Stomach (tissue), 9 donors: ENCODE measurements around the gene BCL6. TPM values are rescaled to one million over a fixed set of nuclear protein-coding genes. Genes with fewer than 3 reads are reported as not detected.

Experiments
- DNase-seq, 2 donors: peaks; one replicate each; pipeline versions ENCODE4 v3.0.0 to v3.0.0-alpha.2; 2013 to 2019
- H3K27ac ChIP-seq, 5 donors: fragments of 200-600 bp in 4 of 5; sonication (generic) in 4 of 5; one replicate each; pipeline ENCODE4 v1.5.1; 2013 to 2019; ENCODE audit warnings: mild to moderate bottlenecking in 1 of 5, moderate library complexity in 1 of 5
- H3K27me3 ChIP-seq, 3 donors: fragments of 200-600 bp; sonication (generic); one replicate each; pipeline ENCODE4 v1.5.1; 2017 to 2019; ENCODE audit warnings: mixed run types in 1 of 3
- H3K36me3 ChIP-seq, 4 donors: fragments of 200-600 bp; sonication (generic); 1 replicate in 3 of 4; 2 replicates in 1 of 4; pipeline ENCODE4 v1.5.1; 2016 to 2019
- H3K4me1 ChIP-seq, 4 donors: fragments of 200-600 bp; sonication (generic); one replicate each; pipeline ENCODE4 v1.5.1; 2016 to 2019
- H3K4me3 ChIP-seq, 4 donors: fragments of 200-600 bp; sonication (generic) in 3 of 4; one replicate each; pipeline ENCODE4 v1.5.1; 2016 to 2019; ENCODE audit warnings: mild to moderate bottlenecking in 1 of 4
- H3K9me3 ChIP-seq, 4 donors: fragments of 200-600 bp; sonication (generic); one replicate each; pipeline ENCODE4 v1.5.1; 2016 to 2019
- CTCF ChIP-seq, 7 experiments: fragments of 450-650 bp in 4 of 7; fragments of 200-600 bp in 3 of 7; sonication (generic) in 3 of 7; IDR thresholded peaks; one replicate each; pipeline ENCODE4 v1.5.1; 2016 to 2019; ENCODE audit warnings: antibody characterized with exemption in 7 of 7, control low read depth in 2 of 7, mild to moderate bottlenecking in 1 of 7
- EP300 ChIP-seq: sonication (generic); formaldehyde crosslinking; IDR thresholded peaks from one replicate; pipeline ENCODE4 v1.6.1; 2017; ENCODE audit warnings: antibody characterized with exemption
- POLR2A ChIP-seq, 4 donors: fragments of 450-650 bp; IDR thresholded peaks; one replicate each; pipeline ENCODE4 v1.6.1; 2016; ENCODE audit warnings: antibody characterized with exemption in 4 of 4, control low read depth in 2 of 4, mild to moderate bottlenecking in 1 of 4, moderate library complexity in 1 of 4
- POLR2AphosphoS5 ChIP-seq, 3 donors: sonication (generic); formaldehyde crosslinking; IDR thresholded peaks; one replicate each; pipeline ENCODE4 v1.6.1; 2016; ENCODE audit warnings: antibody characterized with exemption in 3 of 3
- WGBS, 5 donors: extraction: QIAGEN DNeasy Blood & Tissue Kit in 3 of 5; methylation state at CpG; one replicate each; pipeline versions ENCODE4 v1.1.5 to v1.1.7; 2013 to 2018; 5-methylcytosine and 5-hydroxymethylcytosine counted together
- intact Hi-C: fragments of 100-400 bp; cut with DNase I; formaldehyde crosslinking; loops from one replicate; pipeline ENCODE4 v1.15.1; 2023; ENCODE audit warnings: low total_unique reads
- polyA plus RNA-seq, 3 donors: library from polyadenylated mRNA; stranded (reverse); fragments of 200-250 nt; gene quantifications; one replicate each; pipeline ENCODE4 v1.2.3, GENCODE V29; 2013
- total RNA-seq, 5 donors: library from RNA; depleted of rRNA; stranded (reverse); fragments of >200 nt; gene quantifications; one replicate each; pipeline versions ENCODE4 v1.1.0 to v1.2.3, GENCODE V29; 2014 to 2016
- donor health status: healthy with polysubstance abuse.
- donor health status: Bipolar disorder and iron deficiency.
- donor health status: healthy.

BCL6 gene
- total and polyA plus RNA-seq, 8 donors, result 11.1 to 112 (median 37.7) TPM

DNA sequence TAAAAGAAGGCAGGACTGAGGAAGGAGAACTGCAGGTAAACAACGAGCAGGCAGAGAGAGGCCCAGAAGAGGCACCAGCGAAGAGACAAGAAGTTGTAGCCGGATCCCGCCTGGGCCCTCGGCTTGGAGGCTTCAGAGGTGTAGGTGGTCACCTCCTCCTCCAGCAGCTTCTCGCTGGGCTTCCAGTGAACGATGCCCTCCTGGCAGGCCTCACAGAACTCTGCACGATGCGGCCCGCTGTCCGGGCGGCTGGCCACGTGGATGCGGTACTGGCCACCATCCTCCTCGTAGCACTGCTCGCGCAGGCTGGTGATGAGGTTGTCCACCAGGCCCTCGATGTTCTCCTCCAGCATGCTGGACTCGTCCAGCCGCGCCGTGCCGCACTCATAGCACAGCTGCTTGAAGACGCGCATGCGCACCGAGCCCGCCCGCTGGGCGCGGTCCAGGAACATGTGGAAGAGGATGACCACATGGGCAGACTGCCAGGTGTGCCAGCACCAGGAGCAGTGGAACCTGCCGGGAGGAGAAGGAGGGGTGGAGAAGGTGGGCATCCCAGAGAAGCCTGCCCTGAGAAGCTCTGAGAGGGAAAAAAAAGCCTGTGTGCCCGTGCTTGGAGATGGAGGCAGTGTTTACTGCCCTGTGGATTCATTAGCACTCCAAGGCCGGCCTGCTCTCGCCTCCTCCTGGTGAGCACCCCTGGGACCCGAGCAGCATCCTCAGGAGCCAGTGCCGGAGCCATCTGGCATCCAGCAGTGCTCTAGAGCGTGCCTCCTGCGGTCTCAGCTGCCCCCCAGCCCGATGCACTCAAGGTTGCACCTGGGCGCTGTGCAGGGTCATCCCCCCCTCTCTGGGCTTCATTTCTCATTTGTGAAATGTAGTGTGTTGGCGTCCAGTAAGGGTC is 46.5 kb downstream of the BCL6 start:
- H3K9me3 ChIP-seq, result no peaks in the 10 kb centered on the region
- TF ChIP-seq EP300 (no peak), POLR2A (IDR thresholded peaks at IDR 0.05) (no peak), POLR2AphosphoS5 (IDR thresholded peaks at IDR 0.05) (no peak), CTCF (IDR thresholded peaks at IDR 0.05) (no peak)
- no peaks in the 10 kb centered on the region for H3K4me1 ChIP-seq
- peaks cover 0 to 6% (median 0%) of the 10 kb centered on the region in 3 donors for H3K27me3 ChIP-seq
- DNase-seq, result no peak
- H3K36me3 ChIP-seq, result no peaks in the 10 kb centered on the region
- H3K4me3 ChIP-seq, result no peak overlapping the region
- 89 to 94% (median 91%) methylated on average over 22 to 41 of the region's 42 CpGs for WGBS, 5 donors
- H3K27ac ChIP-seq, result no peak overlapping the region
- intact Hi-C loops, result no loop called here

GRCh38 chr3:187696021-187696420 is 49.2 kb downstream of the BCL6 start:
- TF ChIP-seq EP300 (no peak), CTCF (IDR thresholded peaks at IDR 0.05) (no peak), POLR2AphosphoS5 (IDR thresholded peaks at IDR 0.05) (no peak), POLR2A (IDR thresholded peaks at IDR 0.05) (no peak)
- Histone ChIP-seq H3K27ac (no peak overlapping the region), H3K4me1 (no peaks in the 10 kb centered on the region), H3K27me3 (peaks cover 0 to 13% (median 0%) of the 10 kb centered on the region in 3 donors), H3K9me3 (no peaks in the 10 kb centered on the region), H3K4me3 (no peak overlapping the region), H3K36me3 (no peaks in the 10 kb centered on the region)
- intact Hi-C loops, result no loop called here
- no peak for DNase-seq
- WGBS, 5 donors, result 36 to 59% (median 49%) methylated on average over 4 of the region's 4 CpGs

DNA sequence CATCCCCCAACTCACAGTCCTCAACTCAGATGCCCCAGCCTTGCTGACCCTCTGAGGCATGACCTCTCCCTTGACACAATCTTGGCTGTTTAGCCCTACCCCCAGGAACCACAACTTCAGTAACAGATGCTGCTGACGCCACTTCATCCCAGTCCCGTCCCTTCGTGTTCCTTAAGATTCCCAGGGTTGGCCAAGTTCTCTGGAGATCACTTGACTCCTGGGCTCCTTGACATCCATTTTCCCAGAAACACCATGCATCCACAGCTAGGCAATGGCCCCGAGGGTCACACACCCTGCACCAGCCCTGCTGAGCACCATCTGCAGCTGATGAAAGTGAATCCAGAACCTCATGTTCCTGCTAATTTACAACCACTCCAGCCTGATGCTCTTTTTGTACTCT is 49.8 kb downstream of the BCL6 start:
- 69 to 76% (median 72%) methylated on average over 4 of the region's 4 CpGs for WGBS, 5 donors
- TF ChIP-seq EP300 (no peak), CTCF (IDR thresholded peaks at IDR 0.05) (no peak), POLR2AphosphoS5 (IDR thresholded peaks at IDR 0.05) (no peak), POLR2A (IDR thresholded peaks at IDR 0.05) (no peak)
- peaks cover 0 to 13% (median 0%) of the 10 kb centered on the region in 3 donors for H3K27me3 ChIP-seq
- no peaks in the 10 kb centered on the region for H3K4me1 ChIP-seq
- H3K27ac ChIP-seq, result no peak overlapping the region
- intact Hi-C loops, result no loop called here
- no peaks in the 10 kb centered on the region for H3K36me3 ChIP-seq
- H3K4me3 ChIP-seq, result no peak overlapping the region
- no peak for DNase-seq
- H3K9me3 ChIP-seq, result no peaks in the 10 kb centered on the region

- intact Hi-C loops, result no loop called here
- no peak overlapping the region for H3K4me3 ChIP-seq
- H3K4me1 ChIP-seq, result no peaks in the 10 kb centered on the region
- peaks cover 0 to 13% (median 0%) of the 10 kb centered on the region in 3 donors for H3K27me3 ChIP-seq
- DNase-seq, result no peak
- H3K36me3 ChIP-seq, result no peaks in the 10 kb centered on the region
- no peak overlapping the region for H3K27ac ChIP-seq
- H3K9me3 ChIP-seq, result no peaks in the 10 kb centered on the region
- 51 to 83% (median 72%) methylated on average over 3 of the region's 3 CpGs for WGBS, 5 donors
- no peak for TF ChIP-seq EP300
- TF ChIP-seq CTCF (IDR thresholded peaks at IDR 0.05), result no peak
- TF ChIP-seq POLR2A (IDR thresholded peaks at IDR 0.05), result no peak
- no peak for TF ChIP-seq POLR2AphosphoS5 (IDR thresholded peaks at IDR 0.05)
Observed at GRCh38 chr3:187694801-187695200, 50.5 kb downstream of the BCL6 start.
